Epithelial cell of proximal tubule (primary cell): ENCODE data around the gene RUBCN. TPM values are rescaled to one million over a fixed set of nuclear protein-coding genes. Genes with fewer than 3 reads are reported as not detected.

Source experiments
- DNase-seq: peaks from one replicate; pipeline ENCODE4 v3.0.0-alpha.2; 2011; ENCODE audit warnings: low read depth
- H3K4me3 ChIP-seq: 2 replicates; pipeline ENCODE4 v1.5.1; 2011; ENCODE audit warnings: low read depth, mild to moderate bottlenecking, low read length
- CTCF ChIP-seq: conservative IDR thresholded peaks from 2 replicates; pipeline ENCODE4 v1.5.1; 2012; ENCODE audit warnings: low read depth, mild to moderate bottlenecking, low read length
- total RNA-seq: library from RNA; depleted of rRNA; stranded (reverse); fragments of >200 nt; gene quantifications from 2 replicates; pipeline ENCODE4 v1.2.3, GENCODE V29; 2015

The RUBCN gene
- total RNA-seq, 1 donor from 2014 or later = 24.6 TPM

GRCh38 chr3:197753263-197753662 is 16.6 kb upstream of the RUBCN start:
- TF ChIP-seq CTCF = peak; percentile 7
- no peak overlapping the region for H3K4me3 ChIP-seq
- DNase-seq = no peak

- no peak for TF ChIP-seq CTCF
- no peak for DNase-seq
- H3K4me3 ChIP-seq = no peak overlapping the region
Measured at GRCh38 chr3:197752107-197752506, 15.4 kb upstream of the RUBCN start.

GRCh38 chr3:197750858-197751737 is 14.4 kb upstream of the RUBCN start:
- no peak for DNase-seq

GRCh38 chr3:197750396-197750831 is 13.7 kb upstream of the RUBCN start:
- no peak for DNase-seq

More at GRCh38 chr3:197750858-197751737, 14.4 kb upstream of the RUBCN start:
- no peak for TF ChIP-seq CTCF
- peak overlapping the region; percentile 62 for H3K4me3 ChIP-seq

GRCh38 chr3:197749601-197750395 is 13.1 kb upstream of the RUBCN start, which contains the start of gene FYTTD1:
Gene FYTTD1 (plus strand): TSS chr3:197749883. CDS start chr3:197749972, 89 bp downstream.
- peak; percentile 32 for TF ChIP-seq CTCF
- H3K4me3 ChIP-seq = peak within 1 kb of the TSS; percentile 62
- no peak for DNase-seq

More at GRCh38 chr3:197750396-197750831, 13.7 kb upstream of the RUBCN start:
- peak overlapping the region; percentile 62 for H3K4me3 ChIP-seq
- no peak for TF ChIP-seq CTCF

- no peak for TF ChIP-seq CTCF
- DNase-seq = no peak
- peak overlapping the region; percentile 62 for H3K4me3 ChIP-seq
Measured at GRCh38 chr3:197749315-197749600, 12.6 kb upstream of the RUBCN start.
